Adrenal gland (tissue), 5 donors: ENCODE measurements around the gene BRSK2.

Experiments
- POLR2A ChIP-seq, 2 donors: fragments of 450-650 bp; IDR thresholded peaks; one replicate each; pipeline ENCODE4 v1.6.1; 2017; ENCODE audit warnings: antibody characterized with exemption in 2 of 2, mild to moderate bottlenecking in 2 of 2, moderate library complexity in 1 of 2
- TF ChIP-seq, protein P1 (sequence below), 6 experiments: fragments of 450-650 bp in 4 of 6; fragments of 200-600 bp in 2 of 6; sonication (generic) in 1 of 6; IDR thresholded peaks; 1 replicate in 5 of 6; 2 replicates in 1 of 6; pipeline versions ENCODE4 v1.5.1 to v1.8.0; 2016 to 2021; ENCODE audit warnings: antibody characterized with exemption in 6 of 6, mild to moderate bottlenecking in 2 of 6, moderate library complexity in 1 of 6
- donor health status: DM: no; HTN: no; CAD: no.

DNA sequence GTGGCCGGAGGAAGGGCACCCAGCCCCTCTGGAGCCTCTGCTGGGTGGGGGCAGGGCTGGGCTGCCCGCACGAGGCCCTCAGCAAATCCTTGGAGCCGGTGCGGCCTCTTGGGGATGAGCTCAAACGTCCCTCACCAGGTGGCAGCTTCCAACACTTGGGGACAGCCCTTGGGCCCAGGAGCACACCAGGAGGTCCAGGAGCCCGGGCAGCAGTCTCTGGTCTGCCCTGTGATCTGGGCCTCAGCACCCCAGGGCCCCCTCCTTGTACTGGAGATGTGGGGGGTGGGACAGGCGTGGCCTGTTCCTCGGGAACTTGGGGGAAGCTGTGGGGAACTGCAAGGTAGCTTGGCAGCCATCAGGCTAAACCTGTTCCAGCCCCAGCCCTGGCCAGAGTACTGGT, 56.9 kb downstream of the BRSK2 start:
- TF ChIP-seq POLR2A (IDR thresholded peaks at IDR 0.05), result no peak
- TF ChIP-seq, protein P1, sequence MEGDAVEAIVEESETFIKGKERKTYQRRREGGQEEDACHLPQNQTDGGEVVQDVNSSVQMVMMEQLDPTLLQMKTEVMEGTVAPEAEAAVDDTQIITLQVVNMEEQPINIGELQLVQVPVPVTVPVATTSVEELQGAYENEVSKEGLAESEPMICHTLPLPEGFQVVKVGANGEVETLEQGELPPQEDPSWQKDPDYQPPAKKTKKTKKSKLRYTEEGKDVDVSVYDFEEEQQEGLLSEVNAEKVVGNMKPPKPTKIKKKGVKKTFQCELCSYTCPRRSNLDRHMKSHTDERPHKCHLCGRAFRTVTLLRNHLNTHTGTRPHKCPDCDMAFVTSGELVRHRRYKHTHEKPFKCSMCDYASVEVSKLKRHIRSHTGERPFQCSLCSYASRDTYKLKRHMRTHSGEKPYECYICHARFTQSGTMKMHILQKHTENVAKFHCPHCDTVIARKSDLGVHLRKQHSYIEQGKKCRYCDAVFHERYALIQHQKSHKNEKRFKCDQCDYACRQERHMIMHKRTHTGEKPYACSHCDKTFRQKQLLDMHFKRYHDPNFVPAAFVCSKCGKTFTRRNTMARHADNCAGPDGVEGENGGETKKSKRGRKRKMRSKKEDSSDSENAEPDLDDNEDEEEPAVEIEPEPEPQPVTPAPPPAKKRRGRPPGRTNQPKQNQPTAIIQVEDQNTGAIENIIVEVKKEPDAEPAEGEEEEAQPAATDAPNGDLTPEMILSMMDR (IDR thresholded peaks at IDR 0.05), result no peak
